ENCODE results near the gene EPHA8. TPM values are rescaled to one million over a fixed set of nuclear protein-coding genes. Genes with fewer than 3 reads are reported as not detected.

Gene EPHA8
- total RNA-seq, 2 experiments from 2014 or later = not detected

DNA sequence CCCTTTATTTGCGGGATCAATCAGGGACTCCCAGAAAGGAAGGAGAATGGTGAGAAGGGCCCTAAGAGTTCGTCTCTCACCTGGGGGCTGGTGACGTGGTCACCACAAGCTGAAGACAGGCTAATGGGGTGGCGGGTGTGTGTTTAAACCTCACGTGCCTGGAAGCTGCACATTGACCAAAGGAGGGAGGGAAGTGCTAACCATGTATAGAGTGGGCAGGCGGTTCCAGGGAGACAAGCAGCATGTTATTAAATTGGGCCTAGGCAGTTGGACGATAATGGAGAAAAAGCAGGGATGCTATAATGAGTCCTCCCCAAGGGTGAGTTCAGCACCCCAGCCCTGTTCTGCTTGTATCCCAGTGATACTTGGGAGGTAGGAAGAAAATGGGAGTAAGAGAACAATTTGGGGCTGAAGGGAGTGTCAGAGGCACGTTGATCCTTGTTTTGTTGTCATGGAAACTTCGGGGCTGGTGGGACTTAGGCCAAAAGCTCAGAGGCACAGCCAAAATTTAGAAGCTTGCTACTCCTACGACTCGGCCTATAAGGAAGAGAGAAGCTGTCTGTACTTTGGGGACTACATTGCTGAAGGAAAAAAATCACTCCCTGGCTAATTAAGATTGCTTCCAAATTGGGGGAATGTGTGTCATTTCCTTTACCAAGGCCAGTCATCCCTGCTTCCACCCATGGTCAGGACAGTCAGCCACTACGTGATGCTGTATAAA, 33.2 kb upstream of the EPHA8 start:
- Mint-ChIP-seq H3K4me3 (no peak overlapping the region), H3K4me1 (ENCODE audit: low read depth) (no peaks in the 10 kb centered on the region), H3K36me3 (ENCODE audit: low read depth) (peaks cover 51% of the 10 kb centered on the region), H3K27me3 (no peaks in the 10 kb centered on the region), H3K27ac (no peak overlapping the region), H3K9me3 (no peaks in the 10 kb centered on the region)
- ATAC-seq (ENCODE audit: poor library complexity) (no peak), DNase-seq (no peak)
- H3K27ac ChIP-seq (ENCODE audit: low read depth in 1 of 2, low read length in 2 of 2) = no peak overlapping the region
- TF ChIP-seq, protein P1, sequence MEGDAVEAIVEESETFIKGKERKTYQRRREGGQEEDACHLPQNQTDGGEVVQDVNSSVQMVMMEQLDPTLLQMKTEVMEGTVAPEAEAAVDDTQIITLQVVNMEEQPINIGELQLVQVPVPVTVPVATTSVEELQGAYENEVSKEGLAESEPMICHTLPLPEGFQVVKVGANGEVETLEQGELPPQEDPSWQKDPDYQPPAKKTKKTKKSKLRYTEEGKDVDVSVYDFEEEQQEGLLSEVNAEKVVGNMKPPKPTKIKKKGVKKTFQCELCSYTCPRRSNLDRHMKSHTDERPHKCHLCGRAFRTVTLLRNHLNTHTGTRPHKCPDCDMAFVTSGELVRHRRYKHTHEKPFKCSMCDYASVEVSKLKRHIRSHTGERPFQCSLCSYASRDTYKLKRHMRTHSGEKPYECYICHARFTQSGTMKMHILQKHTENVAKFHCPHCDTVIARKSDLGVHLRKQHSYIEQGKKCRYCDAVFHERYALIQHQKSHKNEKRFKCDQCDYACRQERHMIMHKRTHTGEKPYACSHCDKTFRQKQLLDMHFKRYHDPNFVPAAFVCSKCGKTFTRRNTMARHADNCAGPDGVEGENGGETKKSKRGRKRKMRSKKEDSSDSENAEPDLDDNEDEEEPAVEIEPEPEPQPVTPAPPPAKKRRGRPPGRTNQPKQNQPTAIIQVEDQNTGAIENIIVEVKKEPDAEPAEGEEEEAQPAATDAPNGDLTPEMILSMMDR (IDR thresholded peaks at IDR 0.05) = no peak
- no peaks in the 10 kb centered on the region for H3K4me1 ChIP-seq (ENCODE audit: insufficient read depth, low read length)
- ChIA-PET CTCF (no interaction called here), POLR2A (no interaction called here)
- H3K36me3 ChIP-seq (ENCODE audit: insufficient read depth, low read length) = peaks cover 33% of the 10 kb centered on the region
- no peaks in the 10 kb centered on the region for H3K9me3 ChIP-seq (ENCODE audit: control insufficient read depth in 1 of 2, insufficient read depth in 1 of 2, low read length in 2 of 2)
- no peaks in the 10 kb centered on the region for H3K27me3 ChIP-seq (ENCODE audit: control insufficient read depth in 1 of 2, insufficient read depth in 2 of 2, low read length in 2 of 2)
- intact Hi-C loops (cut with DNase I, micrococcal nuclease) = no loop called here
- H3K4me3 ChIP-seq (ENCODE audit: low read length) = no peak overlapping the region

DNA sequence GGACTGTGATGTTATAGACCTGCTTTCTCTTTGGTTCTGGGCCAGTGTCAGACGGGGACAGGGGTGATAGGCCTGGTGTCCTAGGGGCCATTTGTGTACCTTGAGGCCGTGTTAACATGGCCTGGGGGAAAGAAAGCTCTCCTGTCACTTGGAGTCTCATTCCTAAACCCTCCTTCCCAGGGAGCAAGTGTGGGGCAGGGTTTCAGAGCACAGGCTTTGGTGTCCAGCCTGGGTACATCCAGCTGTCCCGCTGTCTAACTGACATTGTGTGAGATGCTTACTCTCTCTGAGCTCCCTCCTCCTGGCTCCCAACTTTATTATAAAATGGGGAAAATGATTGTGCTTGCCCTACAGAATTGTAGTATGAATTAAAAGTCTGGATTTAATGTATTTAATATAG, 32.6 kb upstream of the EPHA8 start:
- DNase-seq (no peak), ATAC-seq (ENCODE audit: poor library complexity) (no peak)
- Histone ChIP-seq H3K27ac (ENCODE audit: low read depth in 1 of 2, low read length in 2 of 2) (no peak overlapping the region), H3K27me3 (ENCODE audit: control insufficient read depth in 1 of 2, insufficient read depth in 2 of 2, low read length in 2 of 2) (no peaks in the 10 kb centered on the region), H3K9me3 (ENCODE audit: control insufficient read depth in 1 of 2, insufficient read depth in 1 of 2, low read length in 2 of 2) (no peaks in the 10 kb centered on the region), H3K4me1 (ENCODE audit: insufficient read depth, low read length) (no peaks in the 10 kb centered on the region), H3K4me3 (ENCODE audit: low read length) (no peak overlapping the region), H3K36me3 (ENCODE audit: insufficient read depth, low read length) (peaks cover 28% of the 10 kb centered on the region)
- intact Hi-C loops (cut with DNase I, micrococcal nuclease) = no loop called here
- no peaks in the 10 kb centered on the region for H3K27me3 Mint-ChIP-seq
- no peaks in the 10 kb centered on the region for H3K9me3 Mint-ChIP-seq
- no peak overlapping the region for H3K4me3 Mint-ChIP-seq
- no peaks in the 10 kb centered on the region for H3K4me1 Mint-ChIP-seq (ENCODE audit: low read depth)
- no peak overlapping the region for H3K27ac Mint-ChIP-seq
- H3K36me3 Mint-ChIP-seq (ENCODE audit: low read depth) = peaks cover 45% of the 10 kb centered on the region
- TF ChIP-seq, protein P1 (IDR thresholded peaks at IDR 0.05) = no peak
- CTCF ChIA-PET = no interaction called here
- POLR2A ChIA-PET = no interaction called here

DNA sequence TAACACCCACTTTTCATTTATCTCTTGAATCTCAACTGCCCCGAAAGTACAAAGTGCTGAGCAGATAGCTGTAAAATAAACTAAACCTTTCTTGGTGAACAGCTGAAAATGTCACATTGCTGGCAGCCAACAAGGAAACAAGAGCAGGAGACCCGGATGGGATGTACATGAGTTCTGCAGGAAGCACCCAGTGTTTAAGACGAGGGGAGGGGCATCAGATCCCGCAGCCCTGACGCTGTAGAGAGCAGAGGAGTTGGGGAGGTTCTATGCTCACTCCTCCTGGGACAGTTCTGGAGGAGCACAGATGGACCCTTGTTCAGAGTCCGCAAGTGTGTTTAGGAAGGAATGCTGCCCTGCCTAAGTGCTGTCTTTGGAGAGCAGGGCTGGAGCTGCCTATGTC, 32.0 kb upstream of the EPHA8 start:
- Mint-ChIP-seq H3K9me3 (no peaks in the 10 kb centered on the region), H3K4me1 (ENCODE audit: low read depth) (no peaks in the 10 kb centered on the region), H3K4me3 (no peak overlapping the region), H3K27me3 (no peaks in the 10 kb centered on the region), H3K27ac (no peak overlapping the region), H3K36me3 (ENCODE audit: low read depth) (peaks cover 40% of the 10 kb centered on the region)
- Histone ChIP-seq H3K36me3 (ENCODE audit: insufficient read depth, low read length) (peaks cover 22% of the 10 kb centered on the region), H3K4me1 (ENCODE audit: insufficient read depth, low read length) (no peaks in the 10 kb centered on the region), H3K9me3 (ENCODE audit: control insufficient read depth in 1 of 2, insufficient read depth in 1 of 2, low read length in 2 of 2) (no peaks in the 10 kb centered on the region), H3K4me3 (ENCODE audit: low read length) (no peak overlapping the region), H3K27ac (ENCODE audit: low read depth in 1 of 2, low read length in 2 of 2) (no peak overlapping the region), H3K27me3 (ENCODE audit: control insufficient read depth in 1 of 2, insufficient read depth in 2 of 2, low read length in 2 of 2) (no peaks in the 10 kb centered on the region)
- TF ChIP-seq, protein P1 (IDR thresholded peaks at IDR 0.05) = no peak
- ChIA-PET CTCF (no interaction called here), POLR2A (no interaction called here)
- no peak for DNase-seq
- intact Hi-C loops (cut with DNase I, micrococcal nuclease) = no loop called here
- ATAC-seq (ENCODE audit: poor library complexity) = no peak

All from CD4-positive, alpha-beta T cell (primary cell).